Measurements from ENCODE around the gene RMND1.
"Not testable (repeated sequence)": the region's sequence is repeated elsewhere in the genome, so short reads cannot be mapped to it uniquely, and the experiment has no call there.

Gene RMND1

DNA sequence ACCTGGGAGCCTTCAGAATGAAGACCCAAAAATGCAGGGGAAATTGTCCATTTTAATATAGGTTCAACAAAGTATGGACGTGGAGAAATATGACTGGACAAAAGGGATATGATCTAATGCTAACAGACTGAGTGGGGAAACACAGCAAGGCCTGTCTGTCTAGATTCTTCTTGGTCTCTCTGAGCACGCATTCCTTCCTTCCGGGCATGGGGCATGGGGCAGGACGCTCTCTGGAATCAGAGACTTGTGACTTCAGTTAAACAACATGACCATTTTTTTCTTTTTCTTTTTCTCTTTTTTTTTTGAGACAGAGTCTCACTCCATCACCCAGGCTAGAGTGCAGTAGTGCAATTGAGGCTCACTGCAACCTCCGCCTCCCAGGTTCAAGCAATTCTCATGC, 92.4 kb downstream of the RMND1 start:
- Histone ChIP-seq H3K27ac (replicated peaks) (no peak overlapping the region), H3K4me3 (replicated peaks; ENCODE audit: insufficient read depth, low read length) (no peak overlapping the region), H3K27me3 (ENCODE audit: insufficient read depth, poor library complexity, severe bottlenecking) (no peaks in the 10 kb centered on the region)
- DNase-seq (ENCODE audit: low read depth in 1 of 2, low spot score in 1 of 2), result no peak
- TF ChIP-seq, protein P1, sequence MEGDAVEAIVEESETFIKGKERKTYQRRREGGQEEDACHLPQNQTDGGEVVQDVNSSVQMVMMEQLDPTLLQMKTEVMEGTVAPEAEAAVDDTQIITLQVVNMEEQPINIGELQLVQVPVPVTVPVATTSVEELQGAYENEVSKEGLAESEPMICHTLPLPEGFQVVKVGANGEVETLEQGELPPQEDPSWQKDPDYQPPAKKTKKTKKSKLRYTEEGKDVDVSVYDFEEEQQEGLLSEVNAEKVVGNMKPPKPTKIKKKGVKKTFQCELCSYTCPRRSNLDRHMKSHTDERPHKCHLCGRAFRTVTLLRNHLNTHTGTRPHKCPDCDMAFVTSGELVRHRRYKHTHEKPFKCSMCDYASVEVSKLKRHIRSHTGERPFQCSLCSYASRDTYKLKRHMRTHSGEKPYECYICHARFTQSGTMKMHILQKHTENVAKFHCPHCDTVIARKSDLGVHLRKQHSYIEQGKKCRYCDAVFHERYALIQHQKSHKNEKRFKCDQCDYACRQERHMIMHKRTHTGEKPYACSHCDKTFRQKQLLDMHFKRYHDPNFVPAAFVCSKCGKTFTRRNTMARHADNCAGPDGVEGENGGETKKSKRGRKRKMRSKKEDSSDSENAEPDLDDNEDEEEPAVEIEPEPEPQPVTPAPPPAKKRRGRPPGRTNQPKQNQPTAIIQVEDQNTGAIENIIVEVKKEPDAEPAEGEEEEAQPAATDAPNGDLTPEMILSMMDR (IDR thresholded peaks at IDR 0.05; ENCODE audit: insufficient read depth, low read length), result no peak
- no peak for TF ChIP-seq REST (IDR thresholded peaks at IDR 0.05; ENCODE audit: insufficient replicate concordance, low read depth)
- TF ChIP-seq POLR2AphosphoS5 (IDR thresholded peaks at IDR 0.05; ENCODE audit: low read depth), result no peak
- no peak for TF ChIP-seq SPI1 (IDR thresholded peaks at IDR 0.05; ENCODE audit: borderline replicate concordance, low read depth)
- no peak for TF ChIP-seq GABPA (IDR thresholded peaks at IDR 0.05; ENCODE audit: low read depth)

GRCh38 chr6:151358475-151358874, 93.5 kb downstream of the RMND1 start:
- H3K27me3 ChIP-seq (ENCODE audit: insufficient read depth, poor library complexity, severe bottlenecking), result no peaks in the 10 kb centered on the region
- TF ChIP-seq, protein P1 (IDR thresholded peaks at IDR 0.05; ENCODE audit: insufficient read depth, low read length), result no peak
- TF ChIP-seq REST (IDR thresholded peaks at IDR 0.05; ENCODE audit: insufficient replicate concordance, low read depth), result no peak
- no peak for TF ChIP-seq POLR2AphosphoS5 (IDR thresholded peaks at IDR 0.05; ENCODE audit: low read depth)
- TF ChIP-seq SPI1 (IDR thresholded peaks at IDR 0.05; ENCODE audit: borderline replicate concordance, low read depth), result no peak
- TF ChIP-seq GABPA (IDR thresholded peaks at IDR 0.05; ENCODE audit: low read depth), result no peak
- DNase-seq (ENCODE audit: low read depth in 1 of 2, low spot score in 1 of 2), result no peak
- no peak overlapping the region for H3K27ac ChIP-seq (replicated peaks)
- H3K4me3 ChIP-seq (replicated peaks; ENCODE audit: insufficient read depth, low read length), result no peak overlapping the region

DNA sequence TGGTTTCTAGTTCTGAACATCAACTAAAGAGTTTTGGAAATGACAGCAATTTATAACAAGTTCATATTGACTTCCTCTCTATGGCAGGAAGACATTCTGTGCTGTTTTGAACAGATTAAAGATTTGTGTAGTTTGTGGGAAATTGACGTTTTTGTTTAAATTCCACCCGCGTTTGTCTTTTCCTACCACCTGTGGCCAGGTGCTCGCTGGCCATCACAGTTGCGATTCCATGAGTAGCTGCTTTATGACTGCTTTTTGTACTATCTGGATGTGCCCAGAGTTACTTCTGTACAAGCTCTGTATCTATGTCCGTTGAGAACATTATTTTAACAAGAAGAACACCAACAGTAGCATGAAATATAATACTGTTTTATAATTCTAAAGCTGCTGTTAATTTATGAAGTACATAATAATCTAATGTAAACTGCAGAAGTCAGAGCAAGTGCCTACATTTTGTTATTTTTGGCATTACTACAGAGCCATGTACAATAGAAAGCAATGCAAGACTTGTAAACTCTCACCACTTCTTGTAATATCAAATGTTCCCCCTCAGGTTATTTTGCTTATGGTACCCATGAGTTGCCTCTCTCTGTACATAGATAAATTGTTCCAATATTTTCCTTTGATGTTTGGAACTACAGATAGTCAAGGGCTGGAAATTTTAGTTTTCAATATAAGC, 94.0 kb downstream of the RMND1 start:
- Histone ChIP-seq H3K4me3 (replicated peaks; ENCODE audit: insufficient read depth, low read length) (no peak overlapping the region), H3K27me3 (ENCODE audit: insufficient read depth, poor library complexity, severe bottlenecking) (no peaks in the 10 kb centered on the region), H3K27ac (replicated peaks) (no peak overlapping the region)
- no peak for DNase-seq (ENCODE audit: low read depth in 1 of 2, low spot score in 1 of 2)
- TF ChIP-seq REST (IDR thresholded peaks at IDR 0.05; ENCODE audit: insufficient replicate concordance, low read depth) (no peak), SPI1 (IDR thresholded peaks at IDR 0.05; ENCODE audit: borderline replicate concordance, low read depth) (no peak), GABPA (IDR thresholded peaks at IDR 0.05; ENCODE audit: low read depth) (no peak), POLR2AphosphoS5 (IDR thresholded peaks at IDR 0.05; ENCODE audit: low read depth) (no peak)
- TF ChIP-seq, protein P1 (IDR thresholded peaks at IDR 0.05; ENCODE audit: insufficient read depth, low read length), result no peak

- H3K27me3 ChIP-seq (ENCODE audit: insufficient read depth, poor library complexity, severe bottlenecking); H3K27ac ChIP-seq (replicated peaks); DNase-seq (ENCODE audit: low read depth in 1 of 2, low spot score in 1 of 2); H3K4me3 ChIP-seq (replicated peaks; ENCODE audit: insufficient read depth, low read length): not testable (repeated sequence)
Observed at GRCh38 chr6:151356983-151357382, 94.9 kb downstream of the RMND1 start.
